DMS153 treated with DMSO at 0.1 percent for 48 hours (cell line): ENCODE results near the gene FOXJ3.

Experiments used
- DNase-seq: peaks from one replicate; lab custom pipeline; 2025; ENCODE audit not compliant: unreplicated experiment; lab: John Stamatoyannopoulos, UW

Gene FOXJ3

GRCh38 chr1:42146626-42147320, 188.3 kb downstream of the FOXJ3 start:
- peak; percentile 96 for DNase-seq

- no peak for DNase-seq
Observed at GRCh38 chr1:42145764-42146625, 189.0 kb downstream of the FOXJ3 start.

GRCh38 chr1:42145389-42145716, 189.7 kb downstream of the FOXJ3 start:
- DNase-seq = no peak

- no peak for DNase-seq
Observed at GRCh38 chr1:42144711-42145388, 190.2 kb downstream of the FOXJ3 start.

GRCh38 chr1:42143896-42144710, 190.9 kb downstream of the FOXJ3 start:
- DNase-seq = no peak

- DNase-seq = peak; percentile 81
Observed at GRCh38 chr1:42142894-42143675, 191.9 kb downstream of the FOXJ3 start.

GRCh38 chr1:42141978-42142377, 193.1 kb downstream of the FOXJ3 start:
- DNase-seq = no peak

GRCh38 chr1:42140191-42140590, 194.8 kb downstream of the FOXJ3 start:
- DNase-seq = no peak

- no peak for DNase-seq
Observed at GRCh38 chr1:42139444-42139843, 195.6 kb downstream of the FOXJ3 start.

- no peak for DNase-seq
Observed at GRCh38 chr1:42138586-42138985, 196.4 kb downstream of the FOXJ3 start.

GRCh38 chr1:42137766-42138165, 197.3 kb downstream of the FOXJ3 start:
- DNase-seq = no peak

- DNase-seq = no peak
Observed at GRCh38 chr1:42136466-42136865, 198.6 kb downstream of the FOXJ3 start.

GRCh38 chr1:42135426-42135825, 199.6 kb downstream of the FOXJ3 start:
- DNase-seq = no peak

- DNase-seq = no peak
Observed at GRCh38 chr1:42133809-42134526, 201.1 kb downstream of the FOXJ3 start.

- no peak for DNase-seq
Observed at GRCh38 chr1:42133390-42133789, 201.6 kb downstream of the FOXJ3 start.

GRCh38 chr1:42130061-42130660, 204.9 kb downstream of the FOXJ3 start:
- no peak for DNase-seq

GRCh38 chr1:42128964-42129363, 206.1 kb downstream of the FOXJ3 start:
- no peak for DNase-seq

GRCh38 chr1:42128499-42128898, 206.5 kb downstream of the FOXJ3 start:
- DNase-seq = no peak

- no peak for DNase-seq
Observed at GRCh38 chr1:42127767-42128166, 207.3 kb downstream of the FOXJ3 start.
